Measurements from ENCODE around the gene AKAP13.
"Not testable (repeated sequence)": the region's sequence is repeated elsewhere in the genome, so short reads cannot be mapped to it uniquely, and the experiment has no call there.

Gene AKAP13

GRCh38 chr15:85345196-85345918, 35.0 kb upstream of the AKAP13 start:
- not testable (repeated sequence) for DNase-seq (ENCODE audit: low read depth); H3K4me3 ChIP-seq (ENCODE audit: low read depth, low read length)

- DNase-seq (ENCODE audit: low read depth); H3K4me3 ChIP-seq (ENCODE audit: low read depth, low read length): not testable (repeated sequence)
These were observed 33.8 kb upstream of the AKAP13 start for GRCh38 chr15:85346462-85347084.

- not testable (repeated sequence) for H3K4me3 ChIP-seq (ENCODE audit: low read depth, low read length); DNase-seq (ENCODE audit: low read depth)
These were observed 32.9 kb upstream of the AKAP13 start for GRCh38 chr15:85347264-85348047.

GRCh38 chr15:85348048-85348766, 32.2 kb upstream of the AKAP13 start:
- H3K4me3 ChIP-seq (ENCODE audit: low read depth, low read length); DNase-seq (ENCODE audit: low read depth): not testable (repeated sequence)

DNA sequence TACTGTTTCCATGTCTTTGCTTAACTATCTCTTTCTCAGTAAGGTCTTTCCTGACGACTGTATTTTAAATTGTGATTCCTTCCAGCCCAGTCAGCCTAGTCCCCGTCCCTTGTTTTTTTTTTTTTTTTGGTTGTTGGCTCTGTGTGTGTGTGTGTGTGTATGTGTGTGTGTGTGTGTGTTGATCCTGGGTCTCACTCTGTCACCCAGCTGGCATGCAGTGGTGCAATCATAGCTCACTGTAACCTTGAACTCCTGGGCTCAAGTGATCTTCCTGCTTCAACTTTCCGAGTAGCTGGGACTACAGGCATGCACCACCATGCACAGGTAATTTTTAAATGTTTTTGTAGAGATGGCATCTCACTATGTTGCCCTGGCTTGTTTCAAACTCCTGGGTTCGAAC, 31.3 kb upstream of the AKAP13 start:
- not testable (repeated sequence) for DNase-seq (ENCODE audit: low read depth); H3K4me3 ChIP-seq (ENCODE audit: low read depth, low read length)

DNA sequence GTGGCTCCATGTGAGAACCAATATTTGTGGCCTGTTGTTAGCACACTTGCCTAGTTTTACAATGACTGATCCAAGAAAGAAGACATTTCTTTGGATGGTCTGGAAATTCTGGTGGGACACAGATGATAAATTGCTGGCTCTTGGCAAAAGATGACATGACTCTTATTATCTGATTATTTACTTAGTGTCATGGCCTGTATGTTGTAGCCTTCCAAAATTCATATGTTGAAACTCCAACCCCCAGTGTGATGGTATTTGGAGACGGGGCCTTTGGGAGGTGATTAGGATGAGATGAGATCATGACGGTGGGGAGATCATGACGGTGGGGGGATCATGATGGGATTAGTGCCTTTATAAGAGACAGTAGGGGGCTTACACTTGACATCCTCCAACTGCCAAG, 30.0 kb upstream of the AKAP13 start:
- no peak for DNase-seq (ENCODE audit: low read depth)
- H3K4me3 ChIP-seq (ENCODE audit: low read depth, low read length): no peak overlapping the region
- no peak for TF ChIP-seq CTCF (IDR thresholded peaks at IDR 0.05; ENCODE audit: low read depth, low read length)
- TF ChIP-seq MYC (IDR thresholded peaks at IDR 0.05; ENCODE audit: low read depth, low read length): no peak

DNA sequence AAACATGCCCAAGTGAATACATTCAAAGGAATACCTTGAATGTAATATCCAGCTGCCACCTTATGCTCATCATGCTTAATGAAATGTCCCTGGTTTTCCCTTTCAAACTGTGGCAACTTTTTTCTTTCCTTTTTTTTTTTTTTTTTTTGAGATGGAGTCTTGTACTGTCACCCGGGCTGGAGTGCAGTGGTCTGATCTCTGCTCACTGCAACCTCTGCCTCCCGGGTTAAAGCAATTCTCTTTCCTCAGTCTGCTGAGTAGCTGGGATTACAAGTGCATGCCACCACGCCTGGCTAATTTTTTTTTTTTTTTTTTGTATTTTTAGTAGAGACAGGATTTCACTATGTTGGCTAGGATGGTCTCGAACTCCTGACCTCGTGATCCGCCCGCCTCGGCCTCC, 28.9 kb upstream of the AKAP13 start:
- not testable (repeated sequence) for DNase-seq (ENCODE audit: low read depth); H3K4me3 ChIP-seq (ENCODE audit: low read depth, low read length)

DNA sequence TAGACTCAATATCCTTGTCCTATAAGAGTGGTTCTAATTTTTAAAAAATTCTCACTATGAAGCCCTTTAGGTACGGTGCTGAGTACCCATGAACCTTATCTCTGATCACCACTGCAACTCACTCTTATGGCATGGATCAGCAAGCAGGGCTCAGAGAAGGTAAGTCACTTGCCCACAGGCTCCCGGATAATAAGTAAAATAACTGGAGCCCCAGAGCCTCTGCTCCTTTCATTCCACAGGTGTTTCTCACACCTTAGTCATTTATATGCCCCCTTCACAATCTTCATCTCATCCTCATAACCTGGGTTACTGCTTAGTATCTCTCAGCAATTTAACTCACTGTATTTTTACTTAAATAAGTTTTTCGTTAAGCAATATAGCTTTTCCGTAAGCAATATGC, 28.4 kb upstream of the AKAP13 start:
- DNase-seq (ENCODE audit: low read depth): no peak
- no peak for TF ChIP-seq CTCF (IDR thresholded peaks at IDR 0.05; ENCODE audit: low read depth, low read length)
- TF ChIP-seq MAX (IDR thresholded peaks at IDR 0.05; ENCODE audit: low read depth, low read length): no peak
- no peak for TF ChIP-seq POLR2A (IDR thresholded peaks at IDR 0.05; ENCODE audit: extremely low read depth, insufficient read length)
- no peak for TF ChIP-seq MYC (IDR thresholded peaks at IDR 0.05; ENCODE audit: low read depth, low read length)
- H3K4me3 ChIP-seq (ENCODE audit: low read depth, low read length): no peak overlapping the region

- TF ChIP-seq MAX (IDR thresholded peaks at IDR 0.05; ENCODE audit: low read depth, low read length) (no peak), CTCF (IDR thresholded peaks at IDR 0.05; ENCODE audit: low read depth, low read length) (no peak), MYC (IDR thresholded peaks at IDR 0.05; ENCODE audit: low read depth, low read length) (no peak), POLR2A (IDR thresholded peaks at IDR 0.05; ENCODE audit: extremely low read depth, insufficient read length) (no peak)
- no peak for DNase-seq (ENCODE audit: low read depth)
These were observed 26.9 kb upstream of the AKAP13 start for GRCh38 chr15:85353516-85353915.

More at GRCh38 chr15:85353516-85353915, 26.9 kb upstream of the AKAP13 start:
- H3K4me3 ChIP-seq (ENCODE audit: low read depth, low read length): no peak overlapping the region

All from NB4 (cell line).